A549 (cell line): ENCODE data around the gene UGT3A2.

Source experiments
- CHD2 ChIP-seq: fragments of 150-350 bp; IDR thresholded peaks from 2 replicates; pipeline ENCODE4 v1.6.1; 2014; ENCODE audit warnings: low read length; ENCODE audit not compliant: partially characterized antibody
- FOSL2 ChIP-seq, 2 experiments: fragments of 450-650 bp in 1 of 2; fragments of >200 bp in 1 of 2; sonication (Bioruptor Twin) in 1 of 2; formaldehyde crosslinking; IDR thresholded peaks; 2 replicates each; pipeline versions ENCODE4 v1.5.0 to v1.6.1; 2016 to 2020; ENCODE audit warnings: mild to moderate bottlenecking in 1 of 2, moderate library complexity in 1 of 2
- KDM1A ChIP-seq: fragments of 200-600 bp; sonication (generic); IDR thresholded peaks from 2 replicates; pipeline ENCODE4 v1.6.1; 2016; ENCODE audit warnings: low read depth, mild to moderate bottlenecking
- KDM5A ChIP-seq: fragments of 200-600 bp; sonication (generic); IDR thresholded peaks from 2 replicates; pipeline ENCODE4 v1.6.1; 2016; ENCODE audit warnings: antibody characterized with exemption, mild to moderate bottlenecking
- MAZ ChIP-seq: fragments of 150-350 bp; IDR thresholded peaks from 2 replicates; pipeline ENCODE4 v1.6.1; 2014; ENCODE audit warnings: antibody characterized with exemption, low read depth, low read length, borderline replicate concordance
- NPAS2 ChIP-seq: fragments of 250-450 bp; sonication (Bioruptor Pico); IDR thresholded peaks from 2 replicates; pipeline ENCODE4 v1.8.0; 2022; ENCODE audit warnings: mild to moderate bottlenecking, moderate library complexity, borderline replicate concordance
- PHF8 ChIP-seq: fragments of 200-600 bp; sonication (generic); IDR thresholded peaks from 2 replicates; pipeline ENCODE4 v1.6.1; 2016; ENCODE audit warnings: low read depth, mild to moderate bottlenecking, antibody characterized with exemption, moderate library complexity, borderline replicate concordance
- POLR2A ChIP-seq: IDR thresholded peaks from 2 replicates; pipeline ENCODE4 v1.6.1; 2012; ENCODE audit warnings: mild to moderate bottlenecking, low read length
- RCOR1 ChIP-seq: fragments of 150-350 bp; IDR thresholded peaks from 2 replicates; pipeline ENCODE4 v1.6.1; 2014; ENCODE audit warnings: antibody characterized with exemption, low read length, low read depth
- RNF2 ChIP-seq: fragments of 200-600 bp; sonication (generic); IDR thresholded peaks from 2 replicates; pipeline ENCODE4 v1.6.1; 2016; ENCODE audit warnings: low read depth, mild to moderate bottlenecking, antibody characterized with exemption, moderate library complexity, borderline replicate concordance
- ZC3H11A ChIP-seq: fragments of 450-650 bp; IDR thresholded peaks from 2 replicates; pipeline ENCODE4 v1.6.1; 2014; ENCODE audit warnings: antibody characterized with exemption, mild to moderate bottlenecking
- TF ChIP-seq, protein P1 (sequence below): fragments of >200 bp; sonication (Bioruptor Twin); formaldehyde crosslinking; IDR thresholded peaks from 3 replicates; pipeline ENCODE4 v1.5.1; 2016
- TF ChIP-seq, protein P2 (sequence below): fragments of 200-600 bp; sonication (generic); IDR thresholded peaks from 2 replicates; pipeline ENCODE4 v1.6.1; 2016; ENCODE audit warnings: antibody characterized with exemption, mild to moderate bottlenecking, moderate library complexity
- TF ChIP-seq, protein P3 (sequence below): fragments of 450-650 bp; IDR thresholded peaks from 2 replicates; pipeline ENCODE4 v1.6.1; 2014; ENCODE audit warnings: antibody characterized with exemption

DNA sequence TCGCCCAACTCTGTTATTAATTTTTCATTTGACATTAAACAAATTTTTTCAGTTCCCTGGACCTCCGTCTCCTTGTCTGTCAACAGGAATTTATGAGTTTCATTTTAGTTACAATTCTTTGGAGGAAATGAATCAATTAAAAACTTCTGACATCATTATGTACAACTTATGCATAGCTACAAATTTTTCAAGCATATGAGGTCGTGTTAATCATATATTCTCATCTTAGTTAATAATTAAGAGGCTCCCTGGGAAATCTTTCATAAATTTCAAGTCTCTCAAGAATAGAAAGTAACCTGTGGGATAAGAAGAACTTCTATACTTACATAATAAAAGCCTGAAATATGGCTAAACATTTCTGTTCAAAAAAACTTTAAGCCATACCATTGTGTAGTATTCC, 78.9 kb downstream of the UGT3A2 start:
- TF ChIP-seq, protein P1, sequence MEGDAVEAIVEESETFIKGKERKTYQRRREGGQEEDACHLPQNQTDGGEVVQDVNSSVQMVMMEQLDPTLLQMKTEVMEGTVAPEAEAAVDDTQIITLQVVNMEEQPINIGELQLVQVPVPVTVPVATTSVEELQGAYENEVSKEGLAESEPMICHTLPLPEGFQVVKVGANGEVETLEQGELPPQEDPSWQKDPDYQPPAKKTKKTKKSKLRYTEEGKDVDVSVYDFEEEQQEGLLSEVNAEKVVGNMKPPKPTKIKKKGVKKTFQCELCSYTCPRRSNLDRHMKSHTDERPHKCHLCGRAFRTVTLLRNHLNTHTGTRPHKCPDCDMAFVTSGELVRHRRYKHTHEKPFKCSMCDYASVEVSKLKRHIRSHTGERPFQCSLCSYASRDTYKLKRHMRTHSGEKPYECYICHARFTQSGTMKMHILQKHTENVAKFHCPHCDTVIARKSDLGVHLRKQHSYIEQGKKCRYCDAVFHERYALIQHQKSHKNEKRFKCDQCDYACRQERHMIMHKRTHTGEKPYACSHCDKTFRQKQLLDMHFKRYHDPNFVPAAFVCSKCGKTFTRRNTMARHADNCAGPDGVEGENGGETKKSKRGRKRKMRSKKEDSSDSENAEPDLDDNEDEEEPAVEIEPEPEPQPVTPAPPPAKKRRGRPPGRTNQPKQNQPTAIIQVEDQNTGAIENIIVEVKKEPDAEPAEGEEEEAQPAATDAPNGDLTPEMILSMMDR: no peak
- no peak for TF ChIP-seq POLR2A
- TF ChIP-seq KDM1A: no peak
- no peak for TF ChIP-seq ZC3H11A
- TF ChIP-seq KDM5A: no peak
- TF ChIP-seq, protein P2, sequence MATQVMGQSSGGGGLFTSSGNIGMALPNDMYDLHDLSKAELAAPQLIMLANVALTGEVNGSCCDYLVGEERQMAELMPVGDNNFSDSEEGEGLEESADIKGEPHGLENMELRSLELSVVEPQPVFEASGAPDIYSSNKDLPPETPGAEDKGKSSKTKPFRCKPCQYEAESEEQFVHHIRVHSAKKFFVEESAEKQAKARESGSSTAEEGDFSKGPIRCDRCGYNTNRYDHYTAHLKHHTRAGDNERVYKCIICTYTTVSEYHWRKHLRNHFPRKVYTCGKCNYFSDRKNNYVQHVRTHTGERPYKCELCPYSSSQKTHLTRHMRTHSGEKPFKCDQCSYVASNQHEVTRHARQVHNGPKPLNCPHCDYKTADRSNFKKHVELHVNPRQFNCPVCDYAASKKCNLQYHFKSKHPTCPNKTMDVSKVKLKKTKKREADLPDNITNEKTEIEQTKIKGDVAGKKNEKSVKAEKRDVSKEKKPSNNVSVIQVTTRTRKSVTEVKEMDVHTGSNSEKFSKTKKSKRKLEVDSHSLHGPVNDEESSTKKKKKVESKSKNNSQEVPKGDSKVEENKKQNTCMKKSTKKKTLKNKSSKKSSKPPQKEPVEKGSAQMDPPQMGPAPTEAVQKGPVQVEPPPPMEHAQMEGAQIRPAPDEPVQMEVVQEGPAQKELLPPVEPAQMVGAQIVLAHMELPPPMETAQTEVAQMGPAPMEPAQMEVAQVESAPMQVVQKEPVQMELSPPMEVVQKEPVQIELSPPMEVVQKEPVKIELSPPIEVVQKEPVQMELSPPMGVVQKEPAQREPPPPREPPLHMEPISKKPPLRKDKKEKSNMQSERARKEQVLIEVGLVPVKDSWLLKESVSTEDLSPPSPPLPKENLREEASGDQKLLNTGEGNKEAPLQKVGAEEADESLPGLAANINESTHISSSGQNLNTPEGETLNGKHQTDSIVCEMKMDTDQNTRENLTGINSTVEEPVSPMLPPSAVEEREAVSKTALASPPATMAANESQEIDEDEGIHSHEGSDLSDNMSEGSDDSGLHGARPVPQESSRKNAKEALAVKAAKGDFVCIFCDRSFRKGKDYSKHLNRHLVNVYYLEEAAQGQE: no peak
- no peak for TF ChIP-seq NPAS2 (CRISPR knock-in tag)
- no peak for TF ChIP-seq FOSL2 (IDR thresholded peaks at IDR 0.05)
- TF ChIP-seq FOSL2 (CRISPR knock-in tag; IDR thresholded peaks at IDR 0.05): no peak
- no peak for TF ChIP-seq RNF2
- TF ChIP-seq MAZ: no peak
- no peak for TF ChIP-seq RCOR1
- TF ChIP-seq PHF8: no peak
- TF ChIP-seq, protein P3, sequence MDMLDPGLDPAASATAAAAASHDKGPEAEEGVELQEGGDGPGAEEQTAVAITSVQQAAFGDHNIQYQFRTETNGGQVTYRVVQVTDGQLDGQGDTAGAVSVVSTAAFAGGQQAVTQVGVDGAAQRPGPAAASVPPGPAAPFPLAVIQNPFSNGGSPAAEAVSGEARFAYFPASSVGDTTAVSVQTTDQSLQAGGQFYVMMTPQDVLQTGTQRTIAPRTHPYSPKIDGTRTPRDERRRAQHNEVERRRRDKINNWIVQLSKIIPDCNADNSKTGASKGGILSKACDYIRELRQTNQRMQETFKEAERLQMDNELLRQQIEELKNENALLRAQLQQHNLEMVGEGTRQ: no peak
- TF ChIP-seq CHD2: no peak
